Osteocyte (in vitro differentiated cells): ENCODE measurements around the gene SRD5A1. TPM values are rescaled to one million over a fixed set of nuclear protein-coding genes. Genes with fewer than 3 reads are reported as not detected.

Source experiments
- DNase-seq: peaks from one replicate; pipeline ENCODE4 v3.0.0; 2021; ENCODE audit warnings: mixed read lengths; ENCODE audit not compliant: unreplicated experiment; ENCODE audit errors: extremely low spot score
- H3K27ac Mint-ChIP-seq: one replicate; pipeline ENCODE4 v1.8.0; 2021; ENCODE audit warnings: mild to moderate bottlenecking, mixed read lengths; ENCODE audit not compliant: unreplicated experiment
- H3K27me3 Mint-ChIP-seq: one replicate; pipeline ENCODE4 v1.8.0; 2021; ENCODE audit warnings: mixed read lengths; ENCODE audit not compliant: unreplicated experiment
- H3K36me3 Mint-ChIP-seq: one replicate; pipeline ENCODE4 v1.8.0; 2021; ENCODE audit warnings: mixed read lengths; ENCODE audit not compliant: unreplicated experiment
- H3K4me1 Mint-ChIP-seq: one replicate; pipeline ENCODE4 v1.8.0; 2021; ENCODE audit warnings: mixed read lengths; ENCODE audit not compliant: unreplicated experiment
- H3K4me3 Mint-ChIP-seq: one replicate; pipeline ENCODE4 v1.8.0; 2021; ENCODE audit warnings: mild to moderate bottlenecking, moderate library complexity, mixed read lengths; ENCODE audit not compliant: unreplicated experiment
- H3K9me3 Mint-ChIP-seq: one replicate; pipeline ENCODE4 v1.8.0; 2021; ENCODE audit warnings: mixed read lengths; ENCODE audit not compliant: unreplicated experiment
- total RNA-seq: library from RNA; stranded (reverse); gene quantifications from 2 replicates; pipeline ENCODE4 v1.2.1, GENCODE V29; 2021
- TF ChIP-seq, protein P1 (sequence below): fragments of 200-600 bp; sonication (generic); IDR thresholded peaks from 2 replicates; pipeline ENCODE4 v1.5.0; 2021; ENCODE audit warnings: antibody characterized with exemption, mild to moderate bottlenecking, moderate library complexity

Gene SRD5A1
- total RNA-seq, 1 donor from 2014 or later: 25.0 TPM

DNA sequence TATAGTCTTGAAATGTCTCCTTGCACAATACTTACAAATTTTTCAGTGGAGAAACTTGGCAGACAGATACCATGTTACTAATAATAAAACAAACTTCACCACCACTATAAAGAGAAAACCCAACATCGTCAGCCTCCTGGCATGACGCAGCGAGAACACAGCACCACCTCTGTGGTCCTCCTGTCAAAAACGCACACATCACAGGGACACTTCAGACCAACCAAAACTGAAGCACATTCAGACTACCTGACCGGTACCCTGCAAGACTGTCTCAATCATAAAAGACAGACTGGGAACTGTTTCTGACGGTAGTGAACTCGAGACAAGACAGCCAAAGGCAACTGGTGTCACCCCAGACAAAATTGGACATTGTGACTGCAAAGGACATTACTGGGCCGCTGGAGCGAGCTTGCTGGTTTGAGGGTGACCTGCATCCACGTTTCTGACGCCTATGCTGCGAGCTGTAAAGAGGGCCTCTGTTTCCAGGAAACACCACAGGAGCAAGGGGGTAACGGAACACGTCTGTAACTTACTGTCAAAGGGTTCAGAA lies 34.8 kb upstream of the SRD5A1 start:
- DNase-seq: peak; percentile 72
- Mint-ChIP-seq H3K27me3 (no peaks in the 10 kb centered on the region), H3K4me3 (no peak overlapping the region), H3K4me1 (no peaks in the 10 kb centered on the region), H3K9me3 (no peaks in the 10 kb centered on the region), H3K27ac (no peak overlapping the region), H3K36me3 (peaks cover 50% of the 10 kb centered on the region)
- TF ChIP-seq, protein P1, sequence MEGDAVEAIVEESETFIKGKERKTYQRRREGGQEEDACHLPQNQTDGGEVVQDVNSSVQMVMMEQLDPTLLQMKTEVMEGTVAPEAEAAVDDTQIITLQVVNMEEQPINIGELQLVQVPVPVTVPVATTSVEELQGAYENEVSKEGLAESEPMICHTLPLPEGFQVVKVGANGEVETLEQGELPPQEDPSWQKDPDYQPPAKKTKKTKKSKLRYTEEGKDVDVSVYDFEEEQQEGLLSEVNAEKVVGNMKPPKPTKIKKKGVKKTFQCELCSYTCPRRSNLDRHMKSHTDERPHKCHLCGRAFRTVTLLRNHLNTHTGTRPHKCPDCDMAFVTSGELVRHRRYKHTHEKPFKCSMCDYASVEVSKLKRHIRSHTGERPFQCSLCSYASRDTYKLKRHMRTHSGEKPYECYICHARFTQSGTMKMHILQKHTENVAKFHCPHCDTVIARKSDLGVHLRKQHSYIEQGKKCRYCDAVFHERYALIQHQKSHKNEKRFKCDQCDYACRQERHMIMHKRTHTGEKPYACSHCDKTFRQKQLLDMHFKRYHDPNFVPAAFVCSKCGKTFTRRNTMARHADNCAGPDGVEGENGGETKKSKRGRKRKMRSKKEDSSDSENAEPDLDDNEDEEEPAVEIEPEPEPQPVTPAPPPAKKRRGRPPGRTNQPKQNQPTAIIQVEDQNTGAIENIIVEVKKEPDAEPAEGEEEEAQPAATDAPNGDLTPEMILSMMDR: no peak

DNA sequence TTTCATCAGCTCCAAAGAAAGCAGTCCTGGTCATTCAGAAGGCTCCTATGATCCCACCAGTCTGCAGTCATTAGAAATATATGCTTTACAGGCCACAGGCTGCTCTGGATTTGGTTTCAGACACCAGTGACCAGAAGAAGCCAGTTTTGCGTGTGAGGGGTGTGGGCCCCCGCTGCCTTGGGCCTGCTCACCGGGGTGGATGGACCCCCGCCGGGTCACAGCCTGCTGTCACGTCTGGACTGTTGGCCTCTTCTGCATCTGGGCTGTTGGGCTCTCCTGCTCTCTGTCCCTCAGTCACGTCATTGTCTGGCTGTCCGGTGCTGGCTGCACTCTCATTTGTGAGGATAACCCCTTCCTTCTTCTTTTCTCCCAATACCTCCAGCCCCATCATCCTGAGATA lies 33.5 kb upstream of the SRD5A1 start:
- no peaks in the 10 kb centered on the region for H3K4me1 Mint-ChIP-seq
- no peak overlapping the region for H3K27ac Mint-ChIP-seq
- H3K27me3 Mint-ChIP-seq: no peaks in the 10 kb centered on the region
- TF ChIP-seq, protein P1: no peak
- H3K9me3 Mint-ChIP-seq: no peaks in the 10 kb centered on the region
- no peak for DNase-seq
- peaks cover 62% of the 10 kb centered on the region for H3K36me3 Mint-ChIP-seq
- H3K4me3 Mint-ChIP-seq: no peak overlapping the region

DNA sequence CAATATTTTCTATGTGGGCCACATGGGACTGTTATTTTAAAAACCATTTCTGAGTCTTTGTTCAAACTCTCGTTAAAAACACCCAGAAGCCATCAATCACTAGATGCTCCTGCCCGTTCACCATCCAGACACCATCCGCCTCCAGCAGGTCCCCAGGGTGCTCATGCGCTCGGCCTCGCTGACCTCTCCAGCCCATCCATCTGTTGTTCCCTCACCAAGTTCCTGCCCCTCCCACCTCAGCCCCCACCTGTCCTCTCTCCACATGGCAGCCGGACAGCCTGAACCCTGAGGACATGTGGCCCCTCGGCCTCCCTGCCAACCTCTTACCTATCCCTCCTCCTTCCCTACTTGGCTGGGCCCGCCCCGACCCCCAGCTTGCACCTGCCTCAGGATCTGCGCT lies 32.0 kb upstream of the SRD5A1 start:
- Mint-ChIP-seq H3K9me3 (no peaks in the 10 kb centered on the region), H3K4me3 (no peak overlapping the region), H3K4me1 (no peaks in the 10 kb centered on the region), H3K27ac (no peak overlapping the region), H3K36me3 (peaks cover 66% of the 10 kb centered on the region), H3K27me3 (no peaks in the 10 kb centered on the region)
- DNase-seq: no peak
- TF ChIP-seq, protein P1: no peak

DNA sequence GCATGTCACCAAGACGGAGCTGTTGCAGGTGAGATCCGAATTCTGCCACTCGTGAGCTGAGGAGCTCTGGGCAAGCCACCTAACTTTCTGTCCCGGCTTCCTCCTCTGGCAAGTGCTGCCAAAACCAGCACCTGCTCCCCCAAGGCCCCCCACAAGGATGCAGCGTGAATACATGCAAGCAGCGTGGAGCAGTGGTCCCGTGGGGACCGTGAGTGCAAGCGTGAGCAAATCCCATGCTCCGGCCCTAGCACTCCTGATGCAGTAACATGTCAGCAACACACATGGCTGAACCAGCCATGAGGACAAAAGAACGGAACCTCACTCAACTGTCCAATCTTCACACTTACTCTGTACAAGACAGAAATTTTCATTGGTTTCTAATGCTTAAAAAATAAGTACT lies 31.4 kb upstream of the SRD5A1 start:
- DNase-seq: no peak
- Mint-ChIP-seq H3K27ac (no peak overlapping the region), H3K9me3 (no peaks in the 10 kb centered on the region), H3K27me3 (no peaks in the 10 kb centered on the region), H3K4me3 (no peak overlapping the region), H3K4me1 (no peaks in the 10 kb centered on the region), H3K36me3 (peaks cover 64% of the 10 kb centered on the region)
- TF ChIP-seq, protein P1: no peak

DNA sequence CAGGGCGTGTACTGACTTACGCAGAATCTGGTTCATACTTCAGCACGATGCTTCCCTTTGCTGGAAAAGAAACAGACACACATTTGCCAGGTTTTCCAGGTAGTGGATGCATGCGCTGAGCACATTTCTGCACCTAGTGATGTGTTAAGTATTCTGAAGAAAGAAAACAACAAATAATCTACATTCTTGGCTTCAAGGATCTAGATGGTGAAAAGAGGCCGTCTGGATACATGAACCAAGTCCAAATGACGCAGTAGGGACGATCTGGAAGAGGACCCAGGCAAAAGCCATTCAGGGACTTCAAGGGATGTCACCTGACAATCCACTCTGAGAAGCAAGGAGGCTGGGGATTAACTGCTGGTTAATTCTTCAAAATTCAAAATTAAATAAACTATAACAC lies 30.8 kb upstream of the SRD5A1 start:
- no peak overlapping the region for H3K4me3 Mint-ChIP-seq

More for the DNA sequence above, 30.8 kb upstream of the SRD5A1 start:
- peaks cover 64% of the 10 kb centered on the region for H3K36me3 Mint-ChIP-seq
- H3K27ac Mint-ChIP-seq: no peak overlapping the region
- no peaks in the 10 kb centered on the region for H3K27me3 Mint-ChIP-seq
- peak; percentile 23 for DNase-seq
- no peaks in the 10 kb centered on the region for H3K9me3 Mint-ChIP-seq
- TF ChIP-seq, protein P1: no peak
- no peaks in the 10 kb centered on the region for H3K4me1 Mint-ChIP-seq
